Heart left ventricle (tissue), 16 donors: ENCODE results near the gene PTGR3. TPM values are rescaled to one million over a fixed set of nuclear protein-coding genes. Genes with fewer than 3 reads are reported as not detected.
A peak's percentile ranks its signal among the peaks of the same experiment; 100 is the strongest.

ENCODE experiments used
- ATAC-seq, 4 donors: fragments of 200-7000 bp; cut with Tn5 transposase; one replicate each; pipeline ENCODE4 v1.9.1; 2020 to 2022; ENCODE audit warnings: moderate library complexity in 4 of 4, mild to moderate bottlenecking in 3 of 4, moderate number of reproducible peaks in 1 of 4
- DNase-seq, 5 donors: peaks; one replicate each; pipeline ENCODE4 v3.0.0-alpha.2; 2020
- H3K27ac ChIP-seq, 12 donors: fragments of 200-600 bp; sonication (generic) in 4 of 12; one replicate each; pipeline versions ENCODE4 v1.5.0 to v1.8.0; 2016 to 2022; ENCODE audit warnings: mild to moderate bottlenecking in 2 of 12
- H3K27me3 ChIP-seq, 9 donors: fragments of 200-600 bp; sonication (generic) in 2 of 9; one replicate each; pipeline versions ENCODE4 v1.5.1 to v1.8.0; 2016 to 2022; ENCODE audit warnings: mild to moderate bottlenecking in 3 of 9
- H3K36me3 ChIP-seq, 9 donors: fragments of 200-600 bp; sonication (generic) in 2 of 9; one replicate each; pipeline versions ENCODE4 v1.5.0 to v1.8.0; 2018 to 2022; ENCODE audit warnings: mild to moderate bottlenecking in 2 of 9
- H3K4me1 ChIP-seq, 12 donors: fragments of 200-600 bp; sonication (generic) in 4 of 12; one replicate each; pipeline versions ENCODE4 v1.5.0 to v1.8.0; 2016 to 2022; ENCODE audit warnings: mild to moderate bottlenecking in 3 of 12
- H3K4me3 ChIP-seq, 12 donors: fragments of 200-600 bp; sonication (generic) in 4 of 12; one replicate each; pipeline versions ENCODE4 v1.5.0 to v1.8.0; 2017 to 2022; ENCODE audit warnings: mild to moderate bottlenecking in 9 of 12, moderate library complexity in 4 of 12
- H3K9me3 ChIP-seq, 12 donors: fragments of 200-600 bp; sonication (generic) in 4 of 12; one replicate each; pipeline versions ENCODE4 v1.5.0 to v1.8.0; 2016 to 2022; ENCODE audit warnings: mild to moderate bottlenecking in 1 of 12
- POLR2A ChIP-seq, 2 donors: fragments of 450-650 bp; IDR thresholded peaks; one replicate each; pipeline ENCODE4 v1.6.1; 2017; ENCODE audit warnings: antibody characterized with exemption in 2 of 2, mild to moderate bottlenecking in 2 of 2, moderate library complexity in 2 of 2
- WGBS, 4 donors: extraction: QIAGEN DNeasy Blood & Tissue Kit in 2 of 4; methylation state at CpG; one replicate each; pipeline versions ENCODE4 v1.1.5 to v1.1.7; 2013 to 2018; 5-methylcytosine and 5-hydroxymethylcytosine counted together
- intact Hi-C, 10 donors: fragments of 100-400 bp; cut with DNase I; formaldehyde crosslinking; loops; one replicate each; pipeline versions ENCODE4 v1.11.1 to v1.14.2; 2022
- polyA plus RNA-seq, 2 donors: library from polyadenylated mRNA; stranded (reverse); fragments of 200-250 nt; gene quantifications; one replicate each; pipeline ENCODE4 v1.2.3, GENCODE V29; 2013
- total RNA-seq, 9 donors: library from RNA; depleted of rRNA in 2 of 9; stranded (reverse); fragments of >200 nt in 2 of 9; fragmentation: NEBNext Ultra II Directional in 3 of 9; extraction: Animal tissue kit (Norgen Biotek cat#: 25700) in 3 of 9; gene quantifications; one replicate each; pipeline versions ENCODE4 v1.1.0 to v1.2.4, GENCODE V29; 2016 to 2023
- TF ChIP-seq, protein P1 (sequence below), 12 donors: fragments of 200-600 bp; sonication (generic) in 4 of 12; IDR thresholded peaks; one replicate each; pipeline versions ENCODE4 v1.5.0 to v1.8.0; 2018 to 2022; ENCODE audit warnings: antibody characterized with exemption in 12 of 12, mild to moderate bottlenecking in 5 of 12
- donor health status: ischemic (EF 13 %, LVEDD 7.1; RV severe dilation, severe dysfunction).
- donor health status: healthy with polysubstance abuse.
- donor health status: DM: no; HTN: yes; CAD: no.
- donor health status: DM: no; HTN: no; CAD: no.
- donor health status: ischemic (EF 25% LVEDD 6.9; RV normal size, moderate dysfunction).
- donor health status: ischemic (EF 25% LVEDD 5.7; RV mildly dilated, moderate dysfunction).
- donor health status: healthy.
- donor health status: DM: yes; HTN: yes; CAD: no.
- donor health status: ischemic (EF 35%, LVEDD 5.7; RV mildly dilated, moderate dysfunction).
- donor health status: nonischemic (EF 11% LVEDD 7.7; RV severe dilation, severe dysfunction).
- donor health status: DM: yes; HTN: yes; CAD: no.
- donor health status: PGD.
- donor health status: ischemic (EF 29% LVEDD 5.4; RV normal size, mild dysfunction).
- donor health status: nonischemic (EF 23%, LVEDD 6.1; RV moderate dilation, normal function).

Gene PTGR3
- total and polyA plus RNA-seq, 11 donors: 13.6 to 58.2 (median 49.1) TPM

DNA sequence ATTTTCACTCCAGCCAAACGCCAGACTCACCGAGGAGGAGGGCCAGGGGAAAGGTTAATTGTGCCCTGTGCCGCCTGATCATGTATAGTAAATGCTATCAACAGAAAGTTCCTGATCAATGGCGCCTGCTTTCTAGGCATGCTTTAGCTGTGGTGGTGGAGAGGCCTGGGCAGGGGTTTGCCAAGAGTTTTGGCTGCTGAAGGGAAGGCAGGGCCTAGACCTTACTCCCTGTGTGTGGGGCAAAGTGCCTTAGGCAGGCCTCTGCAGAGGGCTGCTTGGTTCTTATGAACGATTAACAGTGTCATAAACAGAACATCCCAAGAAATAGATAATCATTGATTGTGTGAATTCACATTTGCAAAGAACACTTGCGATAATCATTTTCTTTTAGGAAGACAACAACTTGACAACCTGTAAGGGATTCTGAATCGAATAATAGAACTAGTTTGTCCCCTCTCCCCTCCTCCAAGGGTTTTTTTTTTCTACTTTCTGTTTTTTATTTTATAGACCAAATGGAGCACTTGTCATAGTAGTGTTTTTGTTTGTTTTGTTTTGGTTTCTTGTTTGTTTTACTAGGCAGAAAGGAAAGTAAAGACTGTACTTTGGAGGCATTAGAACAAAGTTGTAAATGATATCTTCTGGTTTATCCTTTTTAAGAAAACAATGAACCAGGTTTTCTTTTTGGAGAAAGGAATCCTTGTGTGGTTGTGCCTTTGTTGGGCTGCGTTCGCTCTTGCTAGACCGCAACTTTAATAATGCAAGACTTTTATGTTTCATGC, 8.2 kb upstream of the PTGR3 start:
- 87 to 95% (median 90%) methylated on average over 10 of the region's 10 CpGs for WGBS, 4 donors
- TF ChIP-seq, protein P1, sequence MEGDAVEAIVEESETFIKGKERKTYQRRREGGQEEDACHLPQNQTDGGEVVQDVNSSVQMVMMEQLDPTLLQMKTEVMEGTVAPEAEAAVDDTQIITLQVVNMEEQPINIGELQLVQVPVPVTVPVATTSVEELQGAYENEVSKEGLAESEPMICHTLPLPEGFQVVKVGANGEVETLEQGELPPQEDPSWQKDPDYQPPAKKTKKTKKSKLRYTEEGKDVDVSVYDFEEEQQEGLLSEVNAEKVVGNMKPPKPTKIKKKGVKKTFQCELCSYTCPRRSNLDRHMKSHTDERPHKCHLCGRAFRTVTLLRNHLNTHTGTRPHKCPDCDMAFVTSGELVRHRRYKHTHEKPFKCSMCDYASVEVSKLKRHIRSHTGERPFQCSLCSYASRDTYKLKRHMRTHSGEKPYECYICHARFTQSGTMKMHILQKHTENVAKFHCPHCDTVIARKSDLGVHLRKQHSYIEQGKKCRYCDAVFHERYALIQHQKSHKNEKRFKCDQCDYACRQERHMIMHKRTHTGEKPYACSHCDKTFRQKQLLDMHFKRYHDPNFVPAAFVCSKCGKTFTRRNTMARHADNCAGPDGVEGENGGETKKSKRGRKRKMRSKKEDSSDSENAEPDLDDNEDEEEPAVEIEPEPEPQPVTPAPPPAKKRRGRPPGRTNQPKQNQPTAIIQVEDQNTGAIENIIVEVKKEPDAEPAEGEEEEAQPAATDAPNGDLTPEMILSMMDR (IDR thresholded peaks at IDR 0.05): no peak
- TF ChIP-seq POLR2A (IDR thresholded peaks at IDR 0.05): no peak
- ATAC-seq (peak in 2 of 4 donors; percentile 38 to 41), DNase-seq (no peak)
- peaks cover 22 to 94% (median 82%) of the 10 kb centered on the region in 12 donors for H3K4me1 ChIP-seq
- no peaks in the 10 kb centered on the region for H3K36me3 ChIP-seq
- intact Hi-C loops: loop anchor here in 2 of 10 donors (5.0 to 10.0 kb wide), 2 partner anchors 50 to 172 kb away; no protein-coding TSS in a partner anchor
- H3K9me3 ChIP-seq: no peaks in the 10 kb centered on the region
- H3K27ac ChIP-seq: peak overlapping the region in 11 of 12 donors; percentile 6 to 91 (median 37)
- no peaks in the 10 kb centered on the region for H3K27me3 ChIP-seq
- no peak overlapping the region for H3K4me3 ChIP-seq

DNA sequence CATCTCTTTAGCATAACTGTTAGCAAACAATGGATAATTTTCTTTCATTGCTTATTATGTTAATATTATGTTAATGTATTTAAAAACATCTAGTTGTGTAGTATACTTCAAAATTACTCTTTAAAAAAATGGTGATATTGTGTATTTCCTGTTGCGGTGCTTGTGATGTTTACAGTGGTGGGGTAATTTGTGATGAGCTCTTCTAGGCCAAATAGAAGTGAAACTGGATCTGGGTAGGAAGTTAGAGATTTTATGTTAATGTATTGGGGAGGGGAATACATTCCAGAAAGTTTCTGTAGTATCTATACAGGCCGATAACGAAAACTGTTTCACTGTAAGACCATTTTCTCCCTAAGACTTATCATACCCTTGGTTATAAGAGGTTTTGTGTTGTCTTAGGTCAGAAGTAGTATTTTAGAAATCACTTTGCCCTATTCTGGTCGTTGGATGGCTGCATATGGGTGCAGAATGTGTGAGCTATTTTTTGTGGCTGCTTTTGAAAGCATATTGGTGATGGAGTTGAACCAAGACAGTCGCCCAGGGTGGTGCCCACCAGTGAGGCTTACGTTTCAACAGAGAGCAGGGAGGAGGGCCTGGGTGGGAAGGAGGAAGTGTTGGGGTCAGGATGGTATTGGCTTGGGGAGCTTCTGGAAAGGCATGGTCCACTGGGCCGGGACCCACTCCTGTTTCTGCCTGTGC, 7.4 kb upstream of the PTGR3 start:
- H3K9me3 ChIP-seq: no peaks in the 10 kb centered on the region
- no peak for DNase-seq
- H3K27me3 ChIP-seq: no peaks in the 10 kb centered on the region
- 60 to 73% (median 65%) methylated on average over 7 of the region's 7 CpGs for WGBS, 4 donors
- peaks cover 19 to 89% (median 76%) of the 10 kb centered on the region in 12 donors for H3K4me1 ChIP-seq
- TF ChIP-seq, protein P1 (IDR thresholded peaks at IDR 0.05): no peak
- no peak for TF ChIP-seq POLR2A (IDR thresholded peaks at IDR 0.05)
- H3K36me3 ChIP-seq: no peaks in the 10 kb centered on the region
- no peak for ATAC-seq
- intact Hi-C loops: loop anchor here in 2 of 10 donors (5.0 to 10.0 kb wide), 2 partner anchors 51 to 172 kb away; no protein-coding TSS in a partner anchor
- H3K4me3 ChIP-seq: peak overlapping the region in 1 of 12 donors; percentile 25
- peak overlapping the region in 11 of 12 donors; percentile 6 to 91 (median 37) for H3K27ac ChIP-seq

DNA sequence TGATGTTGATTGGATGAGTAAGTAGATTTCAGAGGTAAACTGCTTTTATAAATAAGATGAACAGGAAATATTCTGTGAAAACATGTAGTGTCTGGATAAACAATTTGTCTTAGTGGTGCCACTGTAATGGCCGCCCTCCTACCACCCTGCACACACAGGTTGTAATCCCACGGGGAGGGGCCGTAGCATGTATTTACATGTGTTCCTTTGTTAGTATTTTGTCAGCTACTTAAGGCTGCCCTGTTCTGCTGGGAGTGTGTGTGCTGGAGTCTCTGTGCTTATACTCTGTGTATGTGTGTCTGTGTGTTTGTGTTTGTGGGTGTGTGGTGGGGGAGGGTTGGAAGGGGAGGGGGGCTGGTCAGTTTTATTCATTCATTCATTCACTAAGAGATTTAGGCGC, 6.7 kb upstream of the PTGR3 start:
- DNase-seq: no peak
- Histone ChIP-seq H3K36me3 (no peaks in the 10 kb centered on the region), H3K4me1 (peaks cover 16 to 82% (median 69%) of the 10 kb centered on the region in 12 donors), H3K27ac (peak overlapping the region in 5 of 12 donors; percentile 36 to 91 (median 76)), H3K27me3 (no peaks in the 10 kb centered on the region), H3K9me3 (no peaks in the 10 kb centered on the region), H3K4me3 (no peak overlapping the region)
- intact Hi-C loops: loop anchor here in 2 of 10 donors (5.0 to 10.0 kb wide), 2 partner anchors 52 to 171 kb away; no protein-coding TSS in a partner anchor
- TF ChIP-seq POLR2A (IDR thresholded peaks at IDR 0.05): no peak
- TF ChIP-seq, protein P1 (IDR thresholded peaks at IDR 0.05): no peak
- no peak for ATAC-seq
- WGBS, 4 donors: 81 to 88% (median 85%) methylated on average over 4 of the region's 4 CpGs
